WI38 (cell line): Measurements from ENCODE around the gene AGT.
"Not testable (repeated sequence)": the region's sequence is repeated elsewhere in the genome, so short reads cannot be mapped to it uniquely, and the experiment has no call there.

ENCODE experiments used
- H3K4me3 ChIP-seq: 2 replicates; pipeline ENCODE4 v1.5.1; 2011; ENCODE audit warnings: low read depth, mild to moderate bottlenecking, control low read depth, low read length
- TF ChIP-seq, protein P1 (sequence below): IDR thresholded peaks from 2 replicates; pipeline ENCODE4 v1.5.1; 2012; ENCODE audit warnings: low read depth, mild to moderate bottlenecking, control low read depth, low read length

The AGT gene

DNA sequence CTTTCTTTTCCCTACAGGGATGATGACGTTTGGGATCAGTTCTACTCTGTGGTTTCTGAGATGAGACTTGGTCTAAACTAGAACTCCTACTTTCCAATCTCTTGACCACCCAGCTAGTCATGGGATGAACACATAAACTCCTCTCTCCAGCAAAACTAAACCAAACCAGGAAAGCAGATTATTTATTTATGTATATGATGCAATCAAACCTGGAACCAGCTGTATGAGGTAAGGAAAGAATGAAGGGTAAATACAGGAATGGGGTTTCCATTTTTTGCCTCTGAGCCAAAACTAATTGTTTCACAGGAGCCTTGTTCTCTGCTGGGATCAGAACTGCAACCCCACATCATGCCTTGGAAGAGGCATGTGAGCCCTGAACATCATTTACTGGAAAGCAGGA lies 3.3 kb upstream of the AGT start:
- TF ChIP-seq, protein P1, sequence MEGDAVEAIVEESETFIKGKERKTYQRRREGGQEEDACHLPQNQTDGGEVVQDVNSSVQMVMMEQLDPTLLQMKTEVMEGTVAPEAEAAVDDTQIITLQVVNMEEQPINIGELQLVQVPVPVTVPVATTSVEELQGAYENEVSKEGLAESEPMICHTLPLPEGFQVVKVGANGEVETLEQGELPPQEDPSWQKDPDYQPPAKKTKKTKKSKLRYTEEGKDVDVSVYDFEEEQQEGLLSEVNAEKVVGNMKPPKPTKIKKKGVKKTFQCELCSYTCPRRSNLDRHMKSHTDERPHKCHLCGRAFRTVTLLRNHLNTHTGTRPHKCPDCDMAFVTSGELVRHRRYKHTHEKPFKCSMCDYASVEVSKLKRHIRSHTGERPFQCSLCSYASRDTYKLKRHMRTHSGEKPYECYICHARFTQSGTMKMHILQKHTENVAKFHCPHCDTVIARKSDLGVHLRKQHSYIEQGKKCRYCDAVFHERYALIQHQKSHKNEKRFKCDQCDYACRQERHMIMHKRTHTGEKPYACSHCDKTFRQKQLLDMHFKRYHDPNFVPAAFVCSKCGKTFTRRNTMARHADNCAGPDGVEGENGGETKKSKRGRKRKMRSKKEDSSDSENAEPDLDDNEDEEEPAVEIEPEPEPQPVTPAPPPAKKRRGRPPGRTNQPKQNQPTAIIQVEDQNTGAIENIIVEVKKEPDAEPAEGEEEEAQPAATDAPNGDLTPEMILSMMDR, result no peak
- H3K4me3 ChIP-seq, result no peak overlapping the region

DNA sequence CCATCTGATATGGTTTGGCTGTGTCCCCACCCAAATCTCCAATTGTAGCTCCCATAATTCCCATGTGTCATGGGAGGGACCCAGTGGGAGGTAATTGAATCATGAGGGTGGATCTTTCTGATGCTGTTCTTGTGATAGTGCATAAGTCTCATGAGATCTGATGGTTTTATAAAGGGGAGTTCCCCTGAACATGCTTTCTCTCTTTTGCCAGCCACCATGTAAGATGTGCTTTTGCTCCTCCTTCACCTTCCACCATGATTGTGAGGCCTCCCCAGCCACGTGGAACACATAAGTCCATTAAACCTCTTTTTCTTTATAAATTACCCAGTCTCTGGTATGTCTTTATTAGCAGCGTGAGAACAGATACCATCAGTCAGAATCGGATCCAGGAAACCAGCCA lies 2.5 kb upstream of the AGT start:
- H3K4me3 ChIP-seq, result not testable (repeated sequence)

DNA sequence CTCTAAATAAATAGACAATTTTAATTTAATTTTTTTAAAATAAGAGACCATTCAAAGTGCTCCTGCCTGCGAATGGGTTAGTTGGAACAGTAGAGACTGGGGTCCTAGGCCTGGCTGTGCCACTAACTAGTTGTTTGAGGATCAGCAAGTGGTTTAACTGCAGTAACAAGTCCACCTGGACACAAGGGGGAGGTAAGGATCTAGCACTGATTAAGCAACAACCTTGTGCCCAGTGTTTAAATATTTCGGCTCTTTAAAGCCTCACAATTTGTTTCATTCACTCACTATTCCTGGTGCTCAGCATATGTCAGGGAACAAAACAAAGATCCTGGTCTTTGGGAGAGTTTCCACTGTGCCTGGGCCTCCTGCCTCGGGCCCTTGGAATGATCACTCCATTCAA lies 1.6 kb upstream of the AGT start:
- TF ChIP-seq, protein P1, result no peak
- no peak overlapping the region for H3K4me3 ChIP-seq

DNA sequence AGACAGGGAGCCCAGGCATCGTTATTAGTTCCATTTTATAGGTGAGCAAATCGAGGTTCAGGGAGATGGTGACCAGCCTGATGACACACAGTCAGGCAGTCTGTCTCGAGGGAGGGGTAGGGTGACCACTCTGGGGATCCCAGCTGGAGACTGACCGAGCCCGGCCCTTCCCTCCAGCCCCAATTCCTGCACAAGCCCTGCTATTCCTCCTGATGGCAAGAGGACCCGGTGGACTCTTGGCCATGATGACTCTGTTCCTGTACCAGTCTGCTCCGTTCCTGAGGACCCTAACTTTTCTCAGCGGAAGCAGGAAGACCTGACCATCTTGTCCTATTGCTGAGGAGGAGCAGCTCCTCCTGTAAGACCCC lies 391 bp downstream of the AGT start:
- TF ChIP-seq, protein P1, result no peak
- H3K4me3 ChIP-seq, result no peak overlapping the region

DNA sequence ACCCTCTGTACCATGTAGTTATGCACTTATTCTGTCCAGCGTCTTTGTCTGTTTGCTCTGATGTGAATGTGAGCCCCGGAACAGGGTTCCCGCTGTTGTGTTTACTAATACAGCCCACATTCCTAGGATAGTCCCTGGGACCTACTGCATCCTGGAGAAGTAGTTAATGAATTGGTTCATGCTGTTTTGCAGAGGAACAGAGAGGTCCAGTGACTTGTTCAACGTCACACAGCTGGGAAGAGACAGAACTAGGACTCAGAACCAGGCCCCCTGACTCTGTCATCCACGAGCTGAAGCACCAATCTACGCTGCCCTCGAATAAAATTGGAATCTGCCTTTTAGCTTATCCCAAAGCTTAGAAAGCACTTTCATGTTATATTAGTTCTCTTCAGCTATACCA lies 784 bp downstream of the AGT start:
- TF ChIP-seq, protein P1, result no peak
- H3K4me3 ChIP-seq, result no peak overlapping the region

DNA sequence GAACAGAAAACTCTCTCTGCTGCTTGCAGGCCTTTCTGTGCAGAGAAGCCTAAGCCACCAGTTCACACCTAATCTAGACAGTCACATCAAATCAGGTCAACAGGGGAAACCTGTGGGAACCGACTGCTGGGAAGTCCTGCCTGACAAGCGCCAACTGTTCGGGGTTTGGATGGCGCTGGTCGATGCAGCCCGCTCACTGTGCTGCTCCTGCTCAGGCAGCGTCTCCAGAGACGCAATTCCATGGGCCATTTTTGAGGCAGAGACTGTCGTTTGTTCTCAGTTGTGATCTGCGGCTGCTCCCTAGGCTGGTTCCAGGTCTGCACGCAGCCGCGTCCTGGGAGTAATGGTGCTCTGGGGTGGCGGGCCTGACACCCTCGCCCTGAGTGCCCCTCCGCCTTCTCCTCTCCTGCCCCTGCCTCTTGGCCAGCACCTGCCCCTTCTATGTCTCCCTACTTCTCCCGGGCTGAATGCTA lies 1.4 kb downstream of the AGT start:
- TF ChIP-seq, protein P1, result no peak

DNA sequence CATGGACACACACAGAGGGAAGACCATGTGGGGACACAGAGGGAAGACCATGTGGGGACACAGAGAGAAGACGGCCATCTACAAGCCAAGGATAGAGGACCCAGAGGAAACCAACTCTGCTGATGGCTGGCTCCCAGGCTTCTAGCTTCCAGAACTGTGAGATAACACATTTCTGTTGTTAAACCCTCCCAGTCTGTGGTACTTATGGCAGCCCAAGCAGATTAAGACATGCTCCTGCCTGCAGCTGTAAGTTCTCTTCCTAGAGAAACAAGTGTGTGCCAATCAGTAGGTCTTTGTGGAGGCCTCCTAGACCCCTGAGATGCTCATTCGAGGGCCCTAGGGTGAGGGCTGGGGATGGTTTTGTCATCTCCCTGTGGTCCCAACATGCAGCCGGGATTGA lies 2.7 kb downstream of the AGT start:
- TF ChIP-seq, protein P1, result no peak
- H3K4me3 ChIP-seq, result no peak overlapping the region

More for the DNA sequence above, 1.4 kb downstream of the AGT start:
- no peak overlapping the region for H3K4me3 ChIP-seq

DNA sequence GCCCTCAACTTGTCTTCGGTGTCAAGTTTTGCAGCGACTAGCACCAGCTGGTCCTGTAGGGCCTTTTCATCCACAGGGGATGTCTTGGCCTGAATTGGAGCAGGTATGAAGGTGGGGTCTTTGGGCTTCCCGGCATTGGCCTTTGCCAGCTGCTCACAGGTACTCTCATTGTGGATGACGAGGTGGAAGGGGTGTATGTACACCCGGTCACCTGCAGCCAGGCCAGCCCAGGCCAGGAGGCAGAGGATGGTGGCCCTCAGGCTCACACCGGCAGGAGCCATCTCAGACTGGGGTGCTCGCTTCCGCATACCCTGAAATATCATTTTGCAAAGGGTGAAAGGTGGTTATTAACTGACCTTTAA lies 3.4 kb downstream of the AGT start:
- TF ChIP-seq, protein P1, result no peak
- no peak overlapping the region for H3K4me3 ChIP-seq
